Glomerular endothelial cell (primary cell): Measurements from ENCODE around the gene PTGDR. TPM values are rescaled to one million over a fixed set of nuclear protein-coding genes. Genes with fewer than 3 reads are reported as not detected.

Experiments used
- DNase-seq: peaks from one replicate; pipeline ENCODE4 v3.0.0-alpha.2; 2011; ENCODE audit warnings: low read depth, low spot score; ENCODE audit errors: extremely low read depth
- total RNA-seq: library from RNA; depleted of rRNA; stranded (reverse); fragments of >200 nt; gene quantifications from 2 replicates; pipeline ENCODE4 v1.2.3, GENCODE V29; 2015

PTGDR gene
- total RNA-seq, 1 donor from 2014 or later = 1.4 TPM

GRCh38 chr14:52307376-52307775 is 39.9 kb downstream of the PTGDR start:
- DNase-seq = no peak

- no peak for DNase-seq
Measured at GRCh38 chr14:52307905-52308304, 40.4 kb downstream of the PTGDR start.

GRCh38 chr14:52310541-52310940 is 43.0 kb downstream of the PTGDR start:
- no peak for DNase-seq

GRCh38 chr14:52312931-52313355 is 45.4 kb downstream of the PTGDR start:
- DNase-seq = no peak

GRCh38 chr14:52313462-52313861 is 46.0 kb downstream of the PTGDR start:
- DNase-seq = no peak

- DNase-seq = no peak
Measured at GRCh38 chr14:52313903-52314594, 46.6 kb downstream of the PTGDR start, which contains the start of gene PTGER2. TSS of gene PTGER2 (plus strand) at chr14:52314312. CDS start at chr14:52314549, 237 bp downstream.

- no peak for DNase-seq
Measured at GRCh38 chr14:52314595-52315354, 47.3 kb downstream of the PTGDR start.

- no peak for DNase-seq
Measured at GRCh38 chr14:52315355-52315718, 47.8 kb downstream of the PTGDR start.

- no peak for DNase-seq
Measured at GRCh38 chr14:52318062-52318461, 50.6 kb downstream of the PTGDR start.

GRCh38 chr14:52318826-52319645 is 51.5 kb downstream of the PTGDR start:
- DNase-seq = no peak

- no peak for DNase-seq
Measured at GRCh38 chr14:52319919-52320318, 52.4 kb downstream of the PTGDR start.

- DNase-seq = no peak
Measured at GRCh38 chr14:52325126-52325525, 57.6 kb downstream of the PTGDR start.

GRCh38 chr14:52325630-52326029 is 58.1 kb downstream of the PTGDR start:
- no peak for DNase-seq

Other genes with a start within 250 kb of the PTGDR start
- gene NID2, start 198.6 kb upstream of the PTGDR start, total RNA-seq = 45.3 and 189 TPM in 2 replicates
- 0.92 and 1.9 TPM in 2 replicates for gene PTGER2, start 46.6 kb downstream of the PTGDR start, total RNA-seq